Stomach (tissue), 4 donors: ENCODE measurements around the gene ITGA6.

Experiments used
- CTCF ChIP-seq, 7 experiments: fragments of 450-650 bp in 4 of 7; fragments of 200-600 bp in 3 of 7; sonication (generic) in 3 of 7; IDR thresholded peaks; one replicate each; pipeline ENCODE4 v1.5.1; 2016 to 2019; ENCODE audit warnings: antibody characterized with exemption in 7 of 7, control low read depth in 2 of 7, mild to moderate bottlenecking in 1 of 7
- EP300 ChIP-seq: sonication (generic); formaldehyde crosslinking; IDR thresholded peaks from one replicate; pipeline ENCODE4 v1.6.1; 2017; ENCODE audit warnings: antibody characterized with exemption
- POLR2A ChIP-seq, 4 donors: fragments of 450-650 bp; IDR thresholded peaks; one replicate each; pipeline ENCODE4 v1.6.1; 2016; ENCODE audit warnings: antibody characterized with exemption in 4 of 4, control low read depth in 2 of 4, mild to moderate bottlenecking in 1 of 4, moderate library complexity in 1 of 4
- POLR2AphosphoS5 ChIP-seq, 3 donors: sonication (generic); formaldehyde crosslinking; IDR thresholded peaks; one replicate each; pipeline ENCODE4 v1.6.1; 2016; ENCODE audit warnings: antibody characterized with exemption in 3 of 3

GRCh38 chr2:172420216-172420615, 7.2 kb upstream of the ITGA6 start:
- TF ChIP-seq POLR2AphosphoS5 (IDR thresholded peaks at IDR 0.05) (no peak), POLR2A (IDR thresholded peaks at IDR 0.05) (no peak), CTCF (IDR thresholded peaks at IDR 0.05) (no peak), EP300 (no peak)
